Right lobe of liver (tissue), 4 donors: ENCODE measurements around the gene SUCLG2.

Experiments
- POLR2A ChIP-seq: fragments of 450-650 bp; IDR thresholded peaks from one replicate; pipeline ENCODE4 v1.6.1; 2017; ENCODE audit warnings: antibody characterized with exemption, mild to moderate bottlenecking
- TF ChIP-seq, protein P1 (sequence below), 4 donors: fragments of 200-600 bp in 3 of 4; fragments of 450-650 bp in 1 of 4; IDR thresholded peaks; one replicate each; pipeline versions ENCODE4 v1.5.1 to v1.8.0; 2016 to 2022; ENCODE audit warnings: antibody characterized with exemption in 4 of 4, mild to moderate bottlenecking in 2 of 4
- donor health status: DM: no; HTN: no; CAD: no.
- donor health status: DM: no; HTN: no; CAD: no.
- donor health status: DM: no; HTN: yes; CAD: no.

GRCh38 chr3:67617518-67617917 lies 36.9 kb downstream of the SUCLG2 start:
- TF ChIP-seq, protein P1, sequence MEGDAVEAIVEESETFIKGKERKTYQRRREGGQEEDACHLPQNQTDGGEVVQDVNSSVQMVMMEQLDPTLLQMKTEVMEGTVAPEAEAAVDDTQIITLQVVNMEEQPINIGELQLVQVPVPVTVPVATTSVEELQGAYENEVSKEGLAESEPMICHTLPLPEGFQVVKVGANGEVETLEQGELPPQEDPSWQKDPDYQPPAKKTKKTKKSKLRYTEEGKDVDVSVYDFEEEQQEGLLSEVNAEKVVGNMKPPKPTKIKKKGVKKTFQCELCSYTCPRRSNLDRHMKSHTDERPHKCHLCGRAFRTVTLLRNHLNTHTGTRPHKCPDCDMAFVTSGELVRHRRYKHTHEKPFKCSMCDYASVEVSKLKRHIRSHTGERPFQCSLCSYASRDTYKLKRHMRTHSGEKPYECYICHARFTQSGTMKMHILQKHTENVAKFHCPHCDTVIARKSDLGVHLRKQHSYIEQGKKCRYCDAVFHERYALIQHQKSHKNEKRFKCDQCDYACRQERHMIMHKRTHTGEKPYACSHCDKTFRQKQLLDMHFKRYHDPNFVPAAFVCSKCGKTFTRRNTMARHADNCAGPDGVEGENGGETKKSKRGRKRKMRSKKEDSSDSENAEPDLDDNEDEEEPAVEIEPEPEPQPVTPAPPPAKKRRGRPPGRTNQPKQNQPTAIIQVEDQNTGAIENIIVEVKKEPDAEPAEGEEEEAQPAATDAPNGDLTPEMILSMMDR (IDR thresholded peaks at IDR 0.05): no peak
- TF ChIP-seq POLR2A: no peak
